Effector memory CD4-positive, alpha-beta T cell (primary cell): ENCODE measurements around the gene PICK1.

Source experiments
- DNase-seq, 3 donors: peaks; one replicate each; pipeline ENCODE4 v3.0.0-alpha.2; 2020
- H3K27ac ChIP-seq: 2 replicates; pipeline ENCODE4 v1.7.0; 2013; ENCODE audit warnings: mild to moderate bottlenecking, low read length, moderate library complexity; ENCODE audit not compliant: insufficient read depth, poor library complexity, severe bottlenecking
- H3K27me3 ChIP-seq: replicated peaks from 2 replicates; pipeline ENCODE4 v1.7.0; 2013; ENCODE audit warnings: mild to moderate bottlenecking, low read length; ENCODE audit not compliant: insufficient read depth, control insufficient read depth, poor library complexity, severe bottlenecking
- H3K36me3 ChIP-seq: 2 replicates; pipeline ENCODE4 v1.7.0; 2013; ENCODE audit warnings: mild to moderate bottlenecking, low read length, moderate library complexity; ENCODE audit not compliant: control insufficient read depth, insufficient read depth
- H3K4me1 ChIP-seq: 2 replicates; pipeline ENCODE4 v1.7.0; 2013; ENCODE audit warnings: low read length, mild to moderate bottlenecking; ENCODE audit not compliant: control insufficient read depth, insufficient read depth, poor library complexity, severe bottlenecking
- H3K4me3 ChIP-seq: 2 replicates; pipeline ENCODE4 v1.7.0; 2013; ENCODE audit warnings: low read length, low read depth, mild to moderate bottlenecking; ENCODE audit not compliant: insufficient read depth, poor library complexity, severe bottlenecking
- H3K9me3 ChIP-seq: 2 replicates; pipeline ENCODE4 v1.7.0; 2013; ENCODE audit warnings: mild to moderate bottlenecking, low read length, moderate library complexity; ENCODE audit not compliant: control insufficient read depth

Gene PICK1

GRCh38 chr22:38070250-38070921 lies 13.2 kb downstream of the PICK1 start:
- H3K9me3 ChIP-seq = no peaks in the 10 kb centered on the region
- DNase-seq = no peak
- peaks cover 52% of the 10 kb centered on the region for H3K36me3 ChIP-seq

GRCh38 chr22:38071421-38072321 lies 14.5 kb downstream of the PICK1 start:
- H3K4me1 ChIP-seq = no peaks in the 10 kb centered on the region
- no peaks in the 10 kb centered on the region for H3K9me3 ChIP-seq
- H3K27ac ChIP-seq = no peak overlapping the region
- H3K27me3 ChIP-seq = no peaks in the 10 kb centered on the region
- no peak for DNase-seq
- H3K36me3 ChIP-seq = peaks cover 40% of the 10 kb centered on the region
- no peak overlapping the region for H3K4me3 ChIP-seq

More at GRCh38 chr22:38070250-38070921, 13.2 kb downstream of the PICK1 start:
- H3K4me1 ChIP-seq = no peaks in the 10 kb centered on the region
- no peak overlapping the region for H3K4me3 ChIP-seq
- no peak overlapping the region for H3K27ac ChIP-seq
- H3K27me3 ChIP-seq = no peaks in the 10 kb centered on the region

DNA sequence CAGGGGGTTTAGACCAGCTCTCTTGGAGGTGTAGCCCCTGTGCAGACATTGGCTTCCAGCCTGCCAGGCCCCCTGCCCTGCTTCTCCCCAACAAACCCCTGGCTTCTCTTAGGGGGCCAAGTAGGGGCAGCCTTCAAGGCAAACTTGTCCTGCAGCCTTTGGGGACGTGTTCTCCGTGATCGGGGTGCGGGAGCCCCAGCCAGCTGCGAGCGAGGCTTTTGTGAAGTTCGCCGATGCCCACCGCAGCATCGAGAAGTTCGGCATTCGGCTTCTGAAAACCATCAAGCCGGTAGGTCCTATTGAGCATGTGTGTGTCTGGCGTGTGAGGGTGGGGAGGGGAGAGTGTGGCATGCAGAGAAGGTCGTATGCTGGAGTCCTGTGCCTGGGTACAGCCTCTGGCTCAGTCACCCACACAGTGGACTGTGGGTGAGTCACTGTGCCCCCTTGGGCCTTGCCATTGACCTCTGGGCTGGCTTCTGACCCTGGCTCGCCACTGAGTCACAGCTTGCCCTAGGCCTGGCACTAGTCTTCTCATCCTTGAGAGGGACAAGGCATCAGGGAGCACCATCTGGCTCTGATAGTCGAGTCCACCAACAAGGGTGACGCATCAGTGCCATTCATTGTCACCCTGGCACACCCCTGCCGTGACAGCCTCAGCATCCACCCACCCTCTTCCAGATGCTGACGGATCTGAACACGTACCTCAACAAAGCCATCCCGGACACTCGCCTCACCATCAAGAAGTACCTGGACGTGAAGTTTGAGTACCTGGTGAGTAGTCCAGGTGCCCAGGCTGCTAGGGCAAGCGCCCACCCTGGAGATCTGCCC lies 15.3 kb downstream of the PICK1 start:
- Histone ChIP-seq H3K4me3 (no peak overlapping the region), H3K9me3 (no peaks in the 10 kb centered on the region), H3K4me1 (no peaks in the 10 kb centered on the region), H3K27ac (no peak overlapping the region), H3K27me3 (no peaks in the 10 kb centered on the region), H3K36me3 (peaks cover 35% of the 10 kb centered on the region)
- no peak for DNase-seq

GRCh38 chr22:38073150-38074130 lies 16.2 kb downstream of the PICK1 start:
- peaks cover 31% of the 10 kb centered on the region for H3K36me3 ChIP-seq
- H3K27ac ChIP-seq = no peak overlapping the region
- H3K4me3 ChIP-seq = no peak overlapping the region
- no peak for DNase-seq
- no peaks in the 10 kb centered on the region for H3K27me3 ChIP-seq
- H3K4me1 ChIP-seq = no peaks in the 10 kb centered on the region
- no peaks in the 10 kb centered on the region for H3K9me3 ChIP-seq

DNA sequence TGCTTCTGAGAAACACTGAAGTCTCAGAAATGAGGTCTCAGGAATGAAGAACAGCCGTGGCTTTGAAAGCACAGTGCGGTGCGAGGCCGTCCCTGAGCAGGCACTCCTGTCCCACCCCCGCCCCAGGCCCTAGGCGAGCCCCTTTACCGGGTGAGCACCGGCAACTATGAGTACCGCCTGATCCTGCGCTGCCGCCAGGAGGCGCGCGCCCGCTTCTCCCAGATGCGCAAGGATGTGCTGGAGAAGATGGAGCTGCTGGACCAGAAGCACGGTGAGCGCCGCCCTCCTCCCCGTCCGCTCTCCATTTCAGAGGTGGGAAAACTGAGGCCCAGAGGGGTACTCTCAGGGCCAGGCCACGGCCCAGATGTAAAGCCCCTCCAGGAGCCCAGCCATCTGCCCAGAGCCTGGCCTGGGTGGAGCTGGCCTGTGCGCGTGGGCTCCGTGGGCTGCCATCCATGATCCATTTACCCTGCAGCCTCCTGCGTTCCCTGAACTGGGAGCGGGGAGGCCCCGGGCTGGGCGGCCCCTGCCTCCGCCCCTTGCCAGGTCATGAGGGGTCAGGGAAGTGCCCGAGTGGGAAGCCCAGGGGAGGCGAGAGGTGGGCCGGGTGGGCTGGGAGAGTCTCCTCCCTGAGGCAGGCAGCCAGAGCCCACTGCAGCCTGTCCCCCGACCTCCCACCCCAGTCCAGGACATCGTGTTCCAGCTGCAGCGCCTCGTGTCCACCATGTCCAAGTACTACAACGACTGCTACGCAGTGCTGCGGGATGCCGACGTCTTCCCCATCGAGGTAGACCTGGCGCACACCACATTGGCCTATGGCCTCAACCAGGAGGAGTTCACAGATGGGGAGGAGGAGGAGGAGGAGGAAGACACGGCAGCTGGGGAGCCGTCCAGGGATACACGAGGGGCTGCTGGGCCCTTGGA lies 17.2 kb downstream of the PICK1 start:
- Histone ChIP-seq H3K27me3 (no peaks in the 10 kb centered on the region), H3K9me3 (no peaks in the 10 kb centered on the region), H3K4me1 (no peaks in the 10 kb centered on the region), H3K36me3 (peaks cover 24% of the 10 kb centered on the region), H3K4me3 (no peak overlapping the region), H3K27ac (no peak overlapping the region)
- no peak for DNase-seq

DNA sequence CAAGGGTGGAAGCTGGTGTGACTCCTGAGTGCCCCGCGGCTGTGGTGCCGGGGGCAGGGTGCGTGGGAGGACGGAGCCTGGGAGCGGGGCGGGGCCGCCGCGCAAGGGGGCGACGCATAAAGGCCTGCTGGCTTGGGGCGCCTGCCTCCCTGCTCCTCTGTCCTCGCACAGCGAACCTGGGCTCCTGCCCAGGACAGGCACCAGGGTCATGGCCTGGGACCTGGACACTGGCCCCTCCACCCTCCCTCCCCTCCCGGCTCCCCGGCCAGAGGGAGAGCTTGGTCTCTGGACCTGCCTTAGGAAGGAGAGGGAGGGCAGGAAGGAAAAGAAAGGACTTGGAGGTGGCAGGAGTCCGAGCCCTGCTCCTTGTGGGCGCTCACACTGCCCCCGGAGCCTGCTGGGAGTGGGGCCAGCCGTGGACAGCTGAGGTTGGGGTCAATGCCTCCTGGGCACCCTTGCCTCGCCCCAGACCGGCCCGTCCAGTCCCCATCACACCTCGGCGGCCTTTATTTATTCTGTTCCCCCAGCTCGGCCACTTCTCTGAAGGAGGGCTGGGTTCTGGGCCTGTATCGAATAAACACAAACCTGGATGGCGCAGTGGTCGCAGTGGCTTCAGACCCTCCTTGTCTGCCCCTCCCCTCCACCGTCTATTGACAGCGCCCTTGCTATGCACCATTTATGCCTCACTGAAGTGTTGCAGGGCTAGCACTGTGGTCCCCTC lies 18.1 kb downstream of the PICK1 start:
- no peaks in the 10 kb centered on the region for H3K4me1 ChIP-seq
- H3K9me3 ChIP-seq = no peaks in the 10 kb centered on the region
- no peak overlapping the region for H3K27ac ChIP-seq
- H3K27me3 ChIP-seq = no peaks in the 10 kb centered on the region
- H3K36me3 ChIP-seq = peaks cover 24% of the 10 kb centered on the region
- H3K4me3 ChIP-seq = no peak overlapping the region
- no peak for DNase-seq

DNA sequence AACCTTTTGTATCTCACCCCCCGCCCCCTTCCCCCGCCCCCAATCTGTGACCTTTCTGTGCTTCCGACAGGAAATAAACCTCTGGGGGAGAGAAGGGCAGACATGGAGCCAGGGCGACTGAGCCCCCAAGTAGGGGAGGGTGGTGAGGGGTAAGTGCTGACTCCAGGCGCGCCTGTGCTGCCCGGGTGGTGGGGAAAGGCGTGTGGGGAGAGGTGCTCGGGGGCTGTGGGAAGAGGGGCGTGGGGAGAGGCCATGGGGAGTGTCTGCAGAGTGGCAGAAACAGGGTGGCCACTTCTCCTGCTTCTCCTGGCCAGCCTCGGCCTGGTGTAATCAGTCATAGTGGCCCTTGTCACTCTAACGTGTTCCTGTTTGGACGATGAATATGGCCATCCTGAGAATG lies 18.8 kb downstream of the PICK1 start:
- no peak overlapping the region for H3K27ac ChIP-seq
- peaks cover 3% of the 10 kb centered on the region for H3K4me1 ChIP-seq
- no peaks in the 10 kb centered on the region for H3K27me3 ChIP-seq
- no peaks in the 10 kb centered on the region for H3K9me3 ChIP-seq
- no peak for DNase-seq
- H3K4me3 ChIP-seq = no peak overlapping the region
- peaks cover 22% of the 10 kb centered on the region for H3K36me3 ChIP-seq

DNA sequence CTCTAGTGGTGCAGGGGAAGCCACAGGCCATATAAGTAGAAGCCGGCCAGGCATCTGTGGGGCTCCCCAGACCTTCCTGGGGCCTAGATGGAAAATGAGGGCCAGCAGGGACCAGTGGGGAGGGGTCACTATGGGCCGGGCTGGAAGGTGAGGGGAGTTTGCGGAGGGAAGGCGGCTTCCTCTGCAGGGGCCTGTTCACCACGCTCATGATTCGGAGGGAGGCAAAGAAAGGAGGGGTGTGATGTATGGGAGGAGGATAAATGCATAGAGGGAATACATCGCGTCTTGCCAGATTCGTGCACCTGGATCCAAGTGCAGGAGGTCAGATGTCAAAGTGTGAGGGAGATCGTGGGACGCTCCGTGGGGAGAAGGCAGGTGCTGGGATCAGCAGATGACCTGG lies 19.9 kb downstream of the PICK1 start:
- Histone ChIP-seq H3K27me3 (peaks cover 8% of the 10 kb centered on the region), H3K4me3 (no peak overlapping the region), H3K4me1 (peaks cover 12% of the 10 kb centered on the region), H3K36me3 (peaks cover 22% of the 10 kb centered on the region), H3K27ac (no peak overlapping the region), H3K9me3 (no peaks in the 10 kb centered on the region)
- DNase-seq = no peak
